ENCODE measurements around the gene MEIS2.

GRCh38 chr15:36940219-36940618, 160.1 kb downstream of the MEIS2 start:
- TF ChIP-seq REST (IDR thresholded peaks at IDR 0.05; ENCODE audit: insufficient read depth in 1 of 2, low read depth in 2 of 2, low read length in 2 of 2) (no peak), SIN3A (IDR thresholded peaks at IDR 0.05; ENCODE audit: borderline replicate concordance, insufficient read depth, low read length) (no peak), POLR2AphosphoS5 (IDR thresholded peaks at IDR 0.05; ENCODE audit: low read depth, low read length) (no peak), TAF1 (IDR thresholded peaks at IDR 0.05; ENCODE audit: borderline replicate concordance, insufficient read depth, low read length) (no peak), FOXP2 (optimal IDR thresholded peaks at IDR 0.05; ENCODE audit: borderline replicate concordance, extremely low read depth, extremely low read length, insufficient read depth) (no peak)
